ENCODE measurements around the gene HRNR.

The HRNR gene

DNA sequence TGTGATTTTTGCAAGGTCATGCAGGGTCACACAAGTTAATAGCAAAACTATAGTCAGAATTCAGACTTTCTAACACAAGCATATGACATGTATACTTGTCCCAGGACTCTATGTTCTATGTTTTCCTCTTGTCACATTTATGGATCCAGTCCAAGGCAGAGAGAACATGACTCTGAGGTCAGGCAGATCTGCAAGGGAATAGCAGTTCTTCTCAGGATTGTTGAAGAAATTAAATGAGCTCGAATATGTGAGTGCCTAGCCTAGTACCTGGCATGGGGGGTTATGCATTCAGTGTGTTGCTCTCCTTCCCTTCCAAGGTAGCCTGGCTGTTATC, 55.5 kb downstream of the HRNR start:
- peaks cover 18% of the 10 kb centered on the region for H3K4me1 Mint-ChIP-seq
- ATAC-seq (no peak), DNase-seq (no peak)
- H3K27me3 Mint-ChIP-seq: no peaks in the 10 kb centered on the region
- no peak overlapping the region for H3K27ac Mint-ChIP-seq
- no peak overlapping the region for H3K4me3 Mint-ChIP-seq
- no peaks in the 10 kb centered on the region for H3K9me3 Mint-ChIP-seq

DNA sequence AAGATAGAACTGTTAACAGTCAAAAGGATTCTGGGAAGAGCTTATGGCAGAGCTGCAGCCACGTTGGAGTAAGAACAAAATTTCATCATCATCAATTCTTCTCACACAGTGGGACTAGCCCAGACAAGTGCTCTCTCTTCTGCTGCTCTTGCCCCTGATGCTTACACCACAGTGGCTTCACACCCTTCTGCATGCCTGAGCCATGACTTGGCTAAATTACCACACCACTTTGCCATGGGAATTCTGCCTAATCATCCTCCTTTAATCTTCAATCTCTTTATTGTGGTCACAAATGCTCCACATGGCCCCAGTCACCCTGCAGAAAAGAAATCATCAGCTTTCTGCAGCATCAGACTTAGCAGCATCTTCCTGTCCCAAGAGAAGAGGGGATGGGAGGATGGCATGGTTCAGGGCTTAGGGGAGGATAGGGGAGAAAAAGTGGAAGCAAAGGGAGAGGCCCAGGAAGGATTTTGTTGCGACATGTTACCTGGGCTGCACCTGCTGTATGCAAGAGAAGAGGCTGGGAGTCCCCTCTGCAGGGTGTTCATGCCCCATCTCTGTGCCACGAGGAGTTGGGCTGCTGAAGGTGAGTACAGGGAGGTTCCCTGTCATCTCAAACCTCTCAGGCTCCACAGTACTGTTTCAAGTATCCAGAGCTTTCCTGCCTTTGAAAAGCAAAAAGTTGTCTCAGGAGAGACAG, 56.0 kb downstream of the HRNR start:
- Mint-ChIP-seq H3K27me3 (no peaks in the 10 kb centered on the region), H3K4me3 (no peak overlapping the region), H3K9me3 (no peaks in the 10 kb centered on the region), H3K4me1 (peaks cover 18% of the 10 kb centered on the region), H3K27ac (no peak overlapping the region)
- ATAC-seq: no peak
- no peak for DNase-seq

DNA sequence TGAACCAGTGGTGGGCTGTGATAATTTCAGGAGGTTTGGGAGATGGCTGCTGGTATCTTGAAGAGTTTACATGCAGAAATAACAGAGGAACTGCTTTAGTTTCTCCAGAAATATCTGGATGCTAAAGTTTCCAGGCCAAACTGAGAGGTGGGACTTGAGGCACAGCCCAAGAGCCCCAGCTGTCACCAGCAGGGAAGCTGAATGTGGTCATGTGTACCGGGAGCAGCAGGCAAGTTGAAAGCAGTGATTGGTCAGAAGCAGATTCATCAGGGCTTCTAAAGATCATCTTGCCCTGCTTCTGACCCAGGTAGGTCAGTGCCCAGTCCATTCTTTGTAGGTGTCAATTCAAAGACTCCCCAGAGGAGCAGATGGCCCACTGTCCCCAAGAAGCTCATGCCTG, 57.0 kb downstream of the HRNR start:
- H3K9me3 Mint-ChIP-seq: no peaks in the 10 kb centered on the region
- H3K27ac Mint-ChIP-seq: no peak overlapping the region
- ATAC-seq (no peak), DNase-seq (no peak)
- no peaks in the 10 kb centered on the region for H3K27me3 Mint-ChIP-seq
- H3K4me1 Mint-ChIP-seq: peaks cover 18% of the 10 kb centered on the region
- H3K4me3 Mint-ChIP-seq: no peak overlapping the region

DNA sequence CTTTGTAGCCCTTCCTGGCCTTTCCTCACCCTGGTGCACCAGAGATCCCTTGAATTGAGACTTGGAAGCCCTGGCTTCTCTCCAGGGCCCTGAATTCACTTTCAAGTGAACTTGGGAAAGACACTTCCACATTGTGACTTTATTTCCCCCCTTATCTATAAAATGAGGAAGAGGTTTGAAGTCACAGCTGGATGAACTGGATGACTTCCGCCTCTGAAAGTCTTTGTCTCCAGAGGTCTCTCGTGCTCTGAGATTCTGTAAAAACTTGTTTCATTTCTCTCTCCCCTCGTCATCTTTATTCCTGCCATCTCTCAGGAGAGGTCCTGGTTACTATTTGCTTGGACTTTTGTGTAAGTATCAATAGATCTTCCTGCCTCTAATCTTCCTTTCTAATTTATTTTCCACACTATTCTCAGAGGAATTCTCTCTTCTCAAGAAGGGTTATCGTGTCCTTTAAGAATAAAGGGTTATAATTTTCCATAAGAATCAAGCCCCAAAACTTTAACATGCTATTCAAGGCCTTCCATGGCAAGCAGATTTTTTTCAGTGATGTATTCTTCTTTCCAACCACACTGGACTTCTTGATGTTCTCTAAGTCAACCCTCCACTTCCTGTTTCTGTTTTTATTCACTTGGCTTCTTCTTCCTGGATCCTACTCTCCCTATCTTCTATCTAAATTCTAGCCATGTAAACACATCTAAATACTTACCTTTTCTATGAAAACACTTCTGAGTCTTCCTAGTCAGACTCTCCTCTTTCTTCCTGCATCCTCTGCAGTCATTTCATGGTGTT, 58.5 kb downstream of the HRNR start:
- Mint-ChIP-seq H3K4me3 (no peak overlapping the region), H3K9me3 (no peaks in the 10 kb centered on the region), H3K27me3 (no peaks in the 10 kb centered on the region), H3K4me1 (peaks cover 18% of the 10 kb centered on the region), H3K27ac (peak overlapping the region in 1 of 2 donors; percentile 69)
- DNase-seq (no peak), ATAC-seq (no peak)

DNA sequence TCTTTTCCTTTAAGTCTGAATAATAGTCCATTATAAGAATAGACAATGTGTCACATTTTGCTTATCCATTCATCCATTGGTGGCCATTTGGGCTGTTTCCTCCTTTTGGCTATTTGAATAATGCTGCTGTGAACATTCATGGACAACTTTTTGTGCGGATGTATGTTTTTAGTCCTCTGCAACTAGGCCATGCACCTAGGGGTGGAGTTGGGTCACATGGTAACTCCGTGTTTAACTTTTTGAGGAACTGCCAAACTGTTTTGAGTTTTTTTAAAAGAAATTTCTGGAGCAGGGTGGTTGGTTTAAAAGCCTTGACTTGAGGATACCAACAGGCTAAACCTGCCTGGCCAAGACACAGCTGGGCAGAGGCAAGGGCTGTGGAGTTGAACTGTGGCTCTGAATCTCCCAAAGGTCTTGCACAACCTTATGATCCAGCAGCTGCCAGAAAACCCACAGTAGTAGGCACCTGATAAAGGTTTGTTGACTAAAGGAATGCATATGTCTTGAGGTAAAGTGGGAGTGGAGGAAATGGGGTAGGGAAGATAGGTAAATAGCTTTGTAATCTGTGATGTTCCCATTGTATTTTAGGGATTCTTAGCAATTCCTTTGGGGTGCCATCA, 59.4 kb downstream of the HRNR start:
- Mint-ChIP-seq H3K27ac (no peak overlapping the region), H3K4me3 (no peak overlapping the region), H3K27me3 (no peaks in the 10 kb centered on the region), H3K4me1 (peaks cover 18% of the 10 kb centered on the region), H3K9me3 (no peaks in the 10 kb centered on the region)
- ATAC-seq (no peak), DNase-seq (no peak)

DNA sequence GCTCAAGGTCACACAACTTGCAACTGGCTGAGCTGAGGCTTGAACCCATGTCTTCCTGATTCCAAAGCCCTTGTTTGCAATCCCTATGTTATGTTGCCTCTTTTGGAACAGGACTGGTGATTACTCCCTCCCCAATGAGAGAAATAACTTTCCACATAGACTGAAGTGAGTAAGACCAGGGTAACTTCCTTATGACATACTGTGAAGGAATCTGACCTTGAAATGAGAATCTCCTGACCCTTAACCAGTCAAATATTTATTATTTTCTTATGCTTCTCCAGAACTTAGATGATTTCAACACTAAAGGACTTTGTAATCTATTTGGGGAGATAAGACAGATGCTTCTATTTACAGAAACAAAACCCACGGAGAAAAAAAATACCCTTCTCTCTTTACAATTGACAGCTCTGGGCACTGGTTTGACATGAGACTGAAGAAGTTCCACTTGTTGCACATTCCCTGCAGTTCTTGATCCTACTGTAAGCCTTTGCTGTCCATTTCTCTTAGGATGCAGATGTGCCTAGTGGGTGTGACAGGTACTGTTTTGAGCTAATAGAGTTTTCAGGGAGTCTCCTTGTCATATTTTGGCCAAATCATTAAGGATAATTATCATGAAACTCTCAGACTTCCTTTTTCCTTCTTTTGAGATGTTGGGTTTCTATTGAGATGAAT, 61.1 kb downstream of the HRNR start:
- H3K4me1 Mint-ChIP-seq: peaks cover 16% of the 10 kb centered on the region
- no peak overlapping the region for H3K27ac Mint-ChIP-seq
- H3K27me3 Mint-ChIP-seq: no peaks in the 10 kb centered on the region
- H3K4me3 Mint-ChIP-seq: no peak overlapping the region
- DNase-seq (no peak), ATAC-seq (no peak)
- H3K9me3 Mint-ChIP-seq: no peaks in the 10 kb centered on the region

Data from stimulated activated naive CD8-positive, alpha-beta T cell treated with anti-CD3 and anti-CD28 coated beads, Interleukin-15, amount 100 ng/mL, for 72 hours (primary cell).